GM21381 (cell line): Measurements from ENCODE around the gene DR1.
"Not testable (repeated sequence)": the region's sequence is repeated elsewhere in the genome, so short reads cannot be mapped to it uniquely, and the experiment has no call there.

Experiments used
- ATAC-seq: cut with Tn5 transposase; IDR thresholded peaks from one replicate; pipeline ENCODE4 v1.9.1; 2021; ENCODE audit warnings: mild to moderate bottlenecking, moderate library complexity; ENCODE audit not compliant: unreplicated experiment

Gene DR1

GRCh38 chr1:93374334-93375106 lies 28.8 kb downstream of the DR1 start:
- ATAC-seq = no peak

GRCh38 chr1:93384656-93385055 lies 38.9 kb downstream of the DR1 start:
- ATAC-seq = no peak

- ATAC-seq = not testable (repeated sequence)
Measured at GRCh38 chr1:93386268-93386667, 40.6 kb downstream of the DR1 start.

- no peak for ATAC-seq
Measured at GRCh38 chr1:93394514-93394913, 48.8 kb downstream of the DR1 start.

GRCh38 chr1:93395195-93395594 lies 49.5 kb downstream of the DR1 start:
- no peak for ATAC-seq

- ATAC-seq = no peak
Measured at GRCh38 chr1:93399781-93400180, 54.1 kb downstream of the DR1 start.

- ATAC-seq = no peak
Measured at GRCh38 chr1:93408203-93408602, 62.5 kb downstream of the DR1 start.

- no peak for ATAC-seq
Measured at GRCh38 chr1:93411000-93411399, 65.3 kb downstream of the DR1 start.

GRCh38 chr1:93414749-93415148 lies 69.0 kb downstream of the DR1 start:
- ATAC-seq = no peak

GRCh38 chr1:93415296-93415695 lies 69.6 kb downstream of the DR1 start:
- no peak for ATAC-seq

GRCh38 chr1:93416183-93416582 lies 70.5 kb downstream of the DR1 start:
- no peak for ATAC-seq
